G401.6 (cell line): Measurements from ENCODE around the gene CCN2.

Experiments used
- FAIRE-seq: peaks from 2 replicates; lab custom pipeline; 2012; peaks lifted over from hg19 to GRCh38; lab: Jason Lieb, UNC

Gene CCN2, protein sequence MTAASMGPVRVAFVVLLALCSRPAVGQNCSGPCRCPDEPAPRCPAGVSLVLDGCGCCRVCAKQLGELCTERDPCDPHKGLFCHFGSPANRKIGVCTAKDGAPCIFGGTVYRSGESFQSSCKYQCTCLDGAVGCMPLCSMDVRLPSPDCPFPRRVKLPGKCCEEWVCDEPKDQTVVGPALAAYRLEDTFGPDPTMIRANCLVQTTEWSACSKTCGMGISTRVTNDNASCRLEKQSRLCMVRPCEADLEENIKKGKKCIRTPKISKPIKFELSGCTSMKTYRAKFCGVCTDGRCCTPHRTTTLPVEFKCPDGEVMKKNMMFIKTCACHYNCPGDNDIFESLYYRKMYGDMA

DNA sequence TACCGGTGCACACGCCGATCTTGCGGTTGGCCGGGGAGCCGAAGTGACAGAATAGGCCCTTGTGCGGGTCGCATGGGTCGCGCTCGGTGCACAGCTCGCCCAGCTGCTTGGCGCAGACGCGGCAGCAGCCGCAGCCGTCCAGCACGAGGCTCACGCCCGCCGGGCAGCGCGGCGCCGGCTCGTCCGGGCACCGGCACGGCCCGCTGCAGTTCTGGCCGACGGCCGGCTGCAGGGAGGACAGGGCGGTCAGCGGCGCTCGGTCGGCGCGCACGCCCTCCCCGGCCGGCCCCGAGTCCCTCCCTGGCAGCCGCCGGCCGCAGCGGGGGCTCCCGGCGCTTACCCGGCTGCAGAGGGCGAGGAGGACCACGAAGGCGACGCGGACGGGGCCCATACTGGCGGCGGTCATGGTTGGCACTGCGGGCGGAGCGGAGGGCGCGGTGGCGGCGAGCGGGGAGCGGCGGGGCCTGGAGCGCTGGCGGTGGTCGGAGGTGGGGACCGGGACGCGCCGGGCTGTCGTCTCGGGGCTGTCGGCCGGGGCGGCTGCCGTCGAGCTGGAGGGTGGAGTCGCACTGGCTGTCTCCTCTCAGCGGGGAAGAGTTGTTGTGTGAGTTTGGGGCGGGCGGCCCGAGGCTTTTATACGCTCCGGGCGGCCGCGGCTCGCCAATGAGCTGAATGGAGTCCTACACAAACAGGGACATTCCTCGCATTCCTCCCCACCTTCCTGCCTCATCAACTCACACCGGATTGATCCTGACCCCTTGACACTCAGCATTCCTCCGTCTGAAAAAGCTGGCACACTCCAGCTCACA lies at the start of gene CCN2:
CCN2 (minus strand) TSS at position 606 of the 809 bp plus-strand sequence; CDS start at position 406, 200 bp downstream.
- FAIRE-seq, result peak; percentile 98

DNA sequence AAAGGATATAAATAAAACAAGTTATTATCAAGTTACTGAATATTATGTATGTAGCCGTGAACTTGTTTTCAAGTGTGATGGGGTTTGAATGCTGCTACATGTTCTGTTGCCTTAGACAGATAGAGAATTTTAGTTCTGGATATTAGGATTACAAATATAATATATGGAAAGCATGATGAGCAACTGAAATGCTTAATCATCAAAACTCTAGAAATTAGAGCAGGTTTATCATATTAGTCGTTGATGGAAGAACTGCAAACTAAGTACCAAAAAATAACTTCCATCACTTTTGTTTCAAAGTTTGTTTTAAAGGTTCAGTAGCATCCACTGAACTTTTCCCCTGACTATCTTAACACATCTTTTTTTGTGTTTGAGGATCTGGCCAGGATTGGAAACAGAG lies 49.1 kb upstream of the CCN2 start:
- peak; percentile 13 for FAIRE-seq

DNA sequence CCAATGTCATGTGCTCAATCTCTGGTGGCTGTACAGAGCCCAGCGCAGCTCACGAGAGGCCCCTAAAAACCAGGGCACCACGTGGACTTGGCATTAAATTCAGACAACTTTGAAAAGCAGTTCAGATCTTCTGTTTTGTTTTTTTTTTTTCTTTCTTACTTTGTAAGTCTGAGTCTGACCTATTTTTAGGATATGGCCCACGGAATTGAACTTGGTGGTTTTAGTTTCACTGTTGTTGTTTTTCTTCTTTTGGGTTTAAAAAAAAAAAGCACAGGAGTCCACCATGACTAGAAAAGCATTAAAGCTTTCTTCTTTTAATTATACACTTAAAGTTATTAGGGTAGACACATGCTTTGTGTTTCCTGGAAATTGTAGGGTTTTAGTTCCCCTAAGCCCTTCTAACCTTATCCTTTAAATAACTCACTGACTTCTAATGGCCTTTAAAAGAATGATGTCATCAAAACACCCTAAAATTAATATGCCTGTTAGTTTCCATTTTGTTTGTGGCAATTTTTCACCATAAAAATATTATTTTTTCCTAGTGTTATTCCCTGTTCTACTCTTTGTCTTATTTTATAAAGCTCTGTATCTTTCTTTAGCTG lies 48.5 kb upstream of the CCN2 start:
- no peak for FAIRE-seq

DNA sequence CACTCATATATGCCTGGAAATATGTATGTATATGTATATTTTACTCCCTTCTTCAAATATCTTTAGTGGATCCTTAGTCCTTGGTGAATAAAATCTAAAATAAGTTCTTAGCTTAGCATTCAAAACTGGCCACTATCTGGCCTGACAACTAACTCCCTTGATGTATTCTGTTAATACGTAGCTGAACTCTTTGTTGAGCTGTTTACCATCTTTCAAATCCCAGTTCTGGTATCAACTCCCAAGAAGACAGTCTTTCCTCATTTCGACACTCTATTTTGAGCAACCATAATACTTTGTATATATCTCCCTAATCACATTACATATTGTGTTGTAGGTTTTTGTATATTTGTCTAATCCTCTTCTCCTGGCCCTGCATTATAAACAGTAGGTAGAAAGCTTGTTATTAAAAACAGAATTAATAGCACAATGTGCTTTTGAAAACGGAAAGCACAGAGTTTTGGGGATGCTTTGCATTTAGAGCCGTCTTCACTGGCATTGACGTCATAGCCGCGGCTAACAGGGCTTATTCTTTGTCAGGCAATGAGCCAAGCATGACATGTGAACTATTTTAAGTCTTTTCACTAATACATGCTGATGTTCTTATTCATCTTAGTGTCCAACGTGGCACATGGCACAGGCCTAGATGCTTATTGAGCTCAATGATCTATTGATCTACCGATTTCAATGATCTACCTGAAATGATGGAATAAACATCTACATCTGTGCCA lies 47.2 kb upstream of the CCN2 start:
- no peak for FAIRE-seq

DNA sequence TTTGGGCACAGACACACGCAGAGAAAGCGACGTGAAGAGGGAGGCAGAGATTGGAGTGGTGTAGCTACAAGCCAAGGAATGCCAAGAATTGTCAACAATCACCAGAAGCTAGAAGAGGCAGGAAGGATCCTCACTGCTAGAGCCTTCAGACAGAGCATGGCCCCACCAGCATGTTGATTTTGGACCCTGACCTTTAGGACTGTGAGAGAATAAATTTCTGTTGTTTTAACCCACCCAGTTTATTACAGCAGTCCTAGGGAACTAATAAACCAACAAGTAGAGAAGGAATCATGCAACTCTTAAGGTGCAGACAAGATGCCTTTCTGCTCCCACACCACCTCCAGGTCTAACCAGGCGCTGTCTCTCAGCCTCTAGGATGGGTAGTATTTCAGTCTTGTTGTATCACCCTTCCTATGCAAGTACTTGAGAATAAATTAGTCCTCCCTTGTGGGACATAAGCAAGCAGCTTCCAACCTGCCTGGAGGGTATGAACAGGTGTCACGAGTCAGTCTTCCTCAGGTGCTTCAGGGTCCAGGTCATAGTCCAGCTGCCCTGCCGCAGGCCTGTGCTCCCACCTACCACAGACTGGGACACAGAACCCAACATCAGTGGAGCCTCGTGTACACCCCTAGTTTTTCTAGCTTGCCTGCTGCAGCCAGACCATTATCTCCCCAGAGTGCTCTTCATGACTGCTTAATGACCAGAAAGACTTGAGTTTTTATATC lies 46.4 kb upstream of the CCN2 start:
- FAIRE-seq, result no peak

DNA sequence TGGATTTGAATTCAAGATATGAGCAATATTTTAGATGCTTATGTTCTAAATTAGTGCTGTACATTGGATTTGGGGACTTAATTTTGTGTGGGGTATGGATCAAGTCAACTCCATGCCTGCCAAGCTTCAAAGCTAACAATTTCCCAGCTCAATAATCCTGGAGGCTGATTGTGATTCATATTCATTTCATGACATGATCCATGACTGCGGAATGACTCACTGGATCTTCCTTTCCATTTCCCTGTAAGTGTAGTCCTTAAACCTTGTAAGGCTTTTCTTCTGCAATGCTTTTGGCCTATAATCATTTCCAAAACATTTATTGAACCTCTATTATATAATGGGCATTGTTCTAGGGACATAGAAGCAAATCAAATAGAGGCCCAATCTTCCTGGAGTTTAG lies 44.7 kb upstream of the CCN2 start:
- FAIRE-seq, result no peak

DNA sequence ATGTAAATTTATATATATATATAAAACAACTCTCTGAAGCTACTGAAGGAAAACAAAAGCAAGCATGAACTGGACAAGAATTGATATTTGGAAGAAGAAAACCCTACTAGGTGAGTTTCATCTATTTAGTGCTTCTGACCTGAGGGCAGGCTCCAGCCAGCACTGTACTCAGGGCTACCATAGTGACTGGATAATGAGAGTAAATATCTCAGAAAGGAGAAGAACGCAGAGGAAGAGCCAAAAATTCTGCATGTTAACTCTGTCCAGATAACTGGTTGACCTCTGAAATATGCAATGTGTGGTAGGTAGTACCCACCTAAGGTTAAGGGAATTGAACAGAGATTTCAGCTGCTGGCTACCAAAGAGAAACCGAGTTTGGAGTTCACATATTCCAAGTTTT lies 41.4 kb upstream of the CCN2 start:
- FAIRE-seq, result no peak

DNA sequence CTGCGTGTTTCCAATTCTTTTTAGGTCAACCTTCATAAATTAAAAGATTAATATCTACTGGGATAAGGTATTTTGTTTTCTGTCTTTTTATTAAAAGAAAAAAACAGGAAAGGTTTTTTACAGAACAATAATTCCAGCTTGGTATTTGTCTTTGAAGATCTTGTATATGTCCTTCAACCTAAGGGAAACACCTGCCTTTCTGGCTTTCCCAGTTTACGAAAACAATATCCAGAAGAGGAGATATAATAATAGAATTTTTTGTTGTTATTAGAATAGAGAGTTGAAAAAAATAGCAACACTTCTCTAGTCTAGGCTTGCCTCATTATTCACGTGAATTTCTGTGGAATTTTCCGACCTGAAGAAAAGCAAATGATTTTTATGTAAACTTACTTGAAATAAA lies 37.9 kb upstream of the CCN2 start:
- FAIRE-seq, result no peak

DNA sequence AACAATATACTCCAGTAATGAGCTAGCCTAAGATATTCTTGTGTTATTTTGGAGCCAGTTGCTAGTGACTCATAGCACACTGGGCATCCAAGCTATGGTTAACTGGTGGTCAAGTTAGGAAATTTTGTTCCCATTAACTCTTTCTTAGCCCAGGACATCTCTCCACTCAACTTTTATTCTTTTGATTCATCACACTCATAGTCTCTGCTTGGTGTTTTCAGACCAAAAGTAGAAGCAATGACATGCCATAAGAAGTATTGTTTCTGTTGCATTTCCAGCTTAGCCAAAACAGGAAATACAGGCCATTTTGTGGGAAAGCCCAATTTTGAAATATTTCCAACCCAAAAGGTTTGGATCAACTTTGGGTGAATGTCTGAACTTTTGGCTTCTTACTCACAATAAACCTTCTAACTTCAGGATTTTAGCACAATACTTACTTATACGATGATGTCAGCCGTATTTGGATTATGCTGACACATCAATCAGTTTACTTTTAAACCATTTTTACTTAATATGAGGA lies 31.6 kb upstream of the CCN2 start:
- FAIRE-seq, result no peak

DNA sequence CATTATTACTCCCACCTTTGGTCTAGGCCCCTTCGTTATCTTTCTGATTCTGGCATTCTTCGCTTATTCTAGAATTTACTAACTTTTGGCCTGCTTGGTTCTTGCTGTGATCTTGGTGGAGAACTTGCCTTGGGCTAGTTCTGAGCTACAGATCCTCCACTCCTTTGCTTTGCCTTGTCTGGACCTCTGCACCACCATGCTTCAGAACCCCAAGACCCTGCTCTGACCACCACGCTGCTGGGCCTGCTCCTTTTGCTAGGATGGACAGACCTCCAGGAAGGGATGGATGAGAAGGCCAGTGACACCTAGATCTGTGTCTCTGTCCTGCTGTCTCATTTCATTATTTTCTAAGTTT lies 30.4 kb upstream of the CCN2 start:
- FAIRE-seq, result no peak

DNA sequence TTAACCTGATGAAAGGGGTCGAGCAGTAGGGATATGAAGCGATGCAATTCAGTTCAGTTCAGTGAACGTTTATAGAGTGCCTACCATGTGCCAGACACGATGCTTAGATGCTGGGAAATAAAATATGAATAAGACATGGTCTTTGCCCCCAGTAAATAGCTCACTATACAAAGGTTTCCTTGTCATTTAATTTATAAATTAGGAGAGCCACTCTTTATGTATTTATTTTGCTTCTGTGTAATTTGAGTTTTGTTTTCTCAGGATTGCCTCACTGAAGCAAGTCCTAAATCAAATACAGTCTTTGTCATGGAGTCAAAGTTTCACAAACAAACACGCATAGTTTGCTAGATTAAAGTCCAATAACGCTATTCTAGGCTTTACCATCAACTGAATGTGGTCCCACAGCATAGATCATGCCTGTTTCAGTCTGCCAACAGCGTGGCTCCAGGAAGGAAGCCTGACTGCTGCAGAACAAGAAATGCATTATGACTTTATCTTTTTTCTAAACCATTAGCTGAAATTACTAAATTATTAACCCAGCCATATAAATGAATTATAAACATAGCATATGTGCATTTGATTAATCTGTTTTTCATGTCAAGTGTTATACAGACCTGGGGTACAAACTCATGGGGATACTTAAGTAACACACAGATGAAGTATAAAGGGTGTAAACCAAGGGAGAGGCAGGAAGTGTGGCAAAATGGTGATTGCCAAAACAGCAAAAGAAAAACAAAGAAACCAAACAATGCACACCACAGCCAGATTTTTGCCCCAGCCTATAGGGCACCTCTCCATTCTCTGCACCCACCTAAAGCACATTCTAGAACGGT lies 29.8 kb upstream of the CCN2 start:
- FAIRE-seq, result no peak

DNA sequence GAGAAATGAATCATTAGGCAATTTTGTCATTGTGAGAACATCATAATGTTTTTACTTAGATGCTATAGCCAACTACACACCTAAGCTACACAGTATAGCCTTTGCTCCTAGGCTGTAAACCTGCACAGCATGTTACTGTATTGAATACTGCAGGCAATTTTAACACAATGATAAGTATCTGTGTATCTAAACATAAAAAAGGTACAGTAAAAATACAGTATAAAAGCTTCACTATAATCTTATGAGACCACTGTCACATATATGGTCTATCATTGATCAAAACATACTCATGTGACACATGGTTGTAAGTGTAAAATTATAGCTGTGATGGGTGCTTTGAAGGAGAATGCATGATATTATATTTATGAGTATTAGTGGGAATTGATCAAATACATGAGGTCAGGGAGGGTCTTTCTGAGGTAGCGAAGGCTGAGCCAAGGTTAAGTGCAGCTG lies 29.2 kb upstream of the CCN2 start:
- no peak for FAIRE-seq

DNA sequence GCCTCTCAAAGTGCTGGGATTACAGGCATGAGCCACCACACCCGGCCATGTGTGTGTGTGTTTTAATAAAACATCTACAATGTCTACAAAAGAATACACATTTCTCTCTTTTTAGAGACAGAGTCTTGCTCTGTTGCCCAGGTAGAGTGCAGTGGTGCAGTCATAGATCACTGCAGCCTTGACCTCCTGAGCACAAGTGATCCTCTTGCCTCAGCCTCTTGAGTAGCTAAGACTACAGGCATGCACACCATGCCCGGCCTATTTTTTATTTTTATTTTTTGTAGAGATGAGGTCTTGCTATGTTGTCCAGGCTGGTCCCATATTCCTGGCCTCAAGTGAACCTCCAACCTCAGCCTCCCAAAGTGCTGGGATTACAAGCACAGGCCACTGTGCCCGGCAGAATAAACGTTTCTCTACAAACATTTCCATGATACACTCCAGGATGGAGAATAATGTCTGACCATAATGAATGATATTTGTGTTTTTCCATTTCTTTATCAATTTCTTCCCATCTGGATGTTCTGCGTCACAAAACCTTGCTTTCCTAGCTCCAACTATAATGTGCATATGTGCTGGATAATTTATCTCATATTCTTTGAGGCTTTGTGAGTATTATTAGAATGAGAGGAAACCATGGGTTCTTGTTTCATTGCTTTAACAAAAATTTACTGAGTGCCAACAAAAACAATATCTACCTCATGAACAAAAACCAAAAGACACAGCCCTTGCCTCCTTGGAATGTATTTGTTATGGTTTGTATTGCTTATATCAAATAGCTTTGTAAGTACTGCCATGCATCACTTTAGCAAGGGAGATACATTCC lies 28.6 kb upstream of the CCN2 start:
- FAIRE-seq, result no peak

DNA sequence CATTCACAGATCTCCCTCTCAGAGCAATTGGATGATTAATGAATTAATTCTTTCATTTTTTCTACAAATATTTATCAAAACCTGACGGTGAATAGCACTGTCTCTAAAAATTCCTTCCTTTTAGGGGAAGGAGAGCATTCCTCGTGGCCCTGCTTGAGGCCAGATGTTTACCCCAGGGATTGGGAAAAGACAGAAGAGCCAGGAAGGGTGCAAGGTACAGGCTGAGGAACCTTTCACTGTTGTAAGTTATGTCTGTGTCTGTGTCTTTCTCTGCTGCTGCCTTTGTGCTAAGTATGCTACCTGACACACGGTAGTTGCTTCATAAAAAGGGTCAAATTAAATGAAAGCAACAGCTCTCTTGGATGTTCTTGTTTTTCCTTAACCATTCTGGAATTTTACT lies 27.4 kb upstream of the CCN2 start:
- no peak for FAIRE-seq

DNA sequence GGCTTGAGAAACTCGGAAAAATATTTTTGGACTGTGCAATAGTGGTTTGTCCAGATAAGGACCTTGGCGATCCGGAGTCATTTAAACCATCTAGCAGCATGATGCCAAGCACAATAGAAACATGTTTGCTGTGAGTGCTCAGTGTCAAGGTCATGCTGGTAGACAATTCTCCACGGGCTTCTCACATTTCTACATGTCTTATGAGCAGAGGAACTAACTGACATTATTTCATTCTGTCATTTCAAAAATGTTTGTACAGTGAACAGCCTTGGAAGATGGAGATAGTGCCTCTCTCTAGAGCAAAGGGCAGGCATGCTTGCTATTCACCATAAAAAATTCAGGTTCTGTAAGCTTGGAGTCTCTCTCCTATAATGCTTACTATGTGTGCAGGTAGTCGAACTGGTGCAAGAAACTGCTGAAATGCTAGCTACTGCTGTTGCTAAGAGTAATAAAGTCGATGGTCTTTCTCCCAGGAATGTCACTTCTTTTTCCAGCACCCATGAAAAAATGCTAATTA lies 25.4 kb upstream of the CCN2 start:
- FAIRE-seq, result no peak

DNA sequence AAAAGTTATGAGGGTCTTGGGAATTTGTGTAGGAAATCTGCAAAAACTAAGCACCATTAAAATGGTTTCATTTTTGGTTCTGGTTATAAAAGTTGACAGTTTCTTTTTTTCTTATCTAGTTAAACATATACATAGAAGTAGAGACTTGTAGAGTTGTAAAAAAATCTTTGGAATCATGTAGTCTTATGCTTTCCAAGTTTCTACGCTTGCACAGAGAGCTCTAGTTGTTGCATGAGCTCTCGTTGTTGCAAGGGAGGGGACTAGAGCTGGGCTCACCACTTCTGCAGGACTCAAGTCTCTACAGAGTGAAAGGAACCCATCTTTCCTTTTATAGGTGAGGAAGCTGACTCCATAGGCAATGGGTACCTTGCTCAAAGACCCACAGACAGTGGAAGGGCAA lies 21.6 kb upstream of the CCN2 start:
- peak; percentile 75 for FAIRE-seq

DNA sequence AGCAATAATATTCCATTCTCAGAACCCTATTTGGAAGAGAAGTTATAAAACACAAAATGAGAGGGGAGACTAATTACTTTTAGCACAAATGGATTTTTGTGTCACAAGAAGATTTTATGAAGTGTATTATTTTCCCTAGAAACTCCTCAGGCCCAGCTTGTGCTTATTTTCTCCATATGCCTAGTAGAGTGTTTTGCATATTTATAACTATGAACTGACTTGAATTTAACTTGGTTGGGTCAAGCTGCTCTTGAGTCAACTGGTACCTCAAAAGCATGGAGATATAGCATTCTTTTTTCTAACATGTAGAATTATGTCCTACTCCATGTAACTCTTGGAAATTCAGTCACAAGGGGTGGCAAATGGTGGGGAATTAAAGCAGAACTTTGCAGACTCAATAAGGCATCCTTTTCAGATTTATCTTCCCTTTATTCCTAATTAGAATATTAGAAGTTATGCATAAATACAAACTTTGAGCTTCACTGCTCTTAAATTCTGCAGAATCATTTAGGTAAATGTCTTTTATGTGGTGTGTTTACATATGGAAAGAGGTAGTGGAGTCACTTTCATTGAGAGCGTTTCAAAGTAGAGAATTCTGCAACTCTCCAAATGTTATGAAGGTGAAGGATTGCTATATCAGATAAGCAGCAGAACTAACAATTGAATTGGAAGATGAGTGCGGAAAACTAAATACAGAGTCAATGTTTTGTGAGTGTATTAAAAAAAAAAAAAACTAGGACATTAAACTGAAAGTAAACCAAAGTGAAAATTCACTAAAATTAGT lies 19.1 kb upstream of the CCN2 start:
- FAIRE-seq, result no peak

DNA sequence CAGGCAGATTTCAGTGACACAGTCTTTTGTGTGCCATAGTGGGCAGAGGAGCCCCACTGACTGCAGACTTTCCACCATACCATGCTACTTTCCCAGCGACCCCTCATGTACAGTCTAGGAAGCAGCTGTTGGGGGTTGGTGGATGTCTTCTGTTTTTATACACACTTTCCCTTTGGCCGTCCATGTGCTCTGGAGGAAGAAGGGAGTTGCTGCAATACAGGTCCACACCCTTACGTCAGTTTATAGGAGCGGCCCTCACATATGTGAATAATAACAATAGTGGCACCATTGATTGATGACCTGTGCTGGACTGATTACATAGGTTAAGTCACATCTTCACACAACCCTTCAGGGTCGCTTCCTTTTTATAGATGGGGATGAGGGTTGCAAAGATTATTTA lies 17.5 kb upstream of the CCN2 start:
- FAIRE-seq, result no peak

DNA sequence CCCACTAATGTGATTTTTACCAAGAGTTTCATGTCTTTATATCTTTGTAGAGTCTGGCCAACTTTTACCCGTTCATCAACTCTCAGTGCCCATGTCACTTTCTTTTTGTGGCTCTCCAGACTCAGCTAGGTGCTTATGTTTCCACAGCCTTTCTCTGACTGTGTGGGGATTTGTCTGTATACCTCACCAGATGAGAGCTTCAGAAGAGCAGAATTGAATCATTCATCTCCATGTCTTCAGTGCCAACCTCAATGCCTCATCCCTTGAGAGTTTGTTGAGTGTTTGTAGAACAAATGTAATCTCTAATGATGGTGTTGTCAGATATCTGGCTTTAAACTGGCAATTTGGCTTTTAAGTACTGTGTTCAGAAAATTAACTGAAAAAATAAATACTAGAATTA lies 16.8 kb upstream of the CCN2 start:
- no peak for FAIRE-seq
